ENCODE data around the gene SIGLEC15.

The SIGLEC15 gene

GRCh38 chr18:45860492-45860891 lies 35.0 kb downstream of the SIGLEC15 start:
- no peak overlapping the region for H3K27ac ChIP-seq
- no peak for DNase-seq
- H3K27me3 ChIP-seq (ENCODE audit: insufficient read depth, low read depth, severe bottlenecking): no peaks in the 10 kb centered on the region
- peaks cover 78% of the 10 kb centered on the region for H3K36me3 ChIP-seq
- no peak for TF ChIP-seq CTCF (IDR thresholded peaks at IDR 0.05; ENCODE audit: low read depth, low read length)
- H3K9me3 ChIP-seq (ENCODE audit: severe bottlenecking): no peaks in the 10 kb centered on the region
- no peak overlapping the region for H3K4me3 ChIP-seq (ENCODE audit: low read depth, low read length)

- Histone ChIP-seq H3K9me3 (ENCODE audit: severe bottlenecking) (no peaks in the 10 kb centered on the region), H3K27me3 (ENCODE audit: insufficient read depth, low read depth, severe bottlenecking) (no peaks in the 10 kb centered on the region), H3K4me3 (ENCODE audit: low read depth, low read length) (no peak overlapping the region), H3K36me3 (peaks cover 83% of the 10 kb centered on the region), H3K27ac (no peak overlapping the region)
- no peak for TF ChIP-seq CTCF (IDR thresholded peaks at IDR 0.05; ENCODE audit: low read depth, low read length)
- no peak for DNase-seq
Observed at GRCh38 chr18:45860971-45861370, 35.5 kb downstream of the SIGLEC15 start.

GRCh38 chr18:45861926-45862325 lies 36.5 kb downstream of the SIGLEC15 start:
- Histone ChIP-seq H3K4me3 (ENCODE audit: low read depth, low read length) (no peak overlapping the region), H3K9me3 (ENCODE audit: severe bottlenecking) (no peaks in the 10 kb centered on the region), H3K36me3 (peaks cover 82% of the 10 kb centered on the region), H3K27me3 (ENCODE audit: insufficient read depth, low read depth, severe bottlenecking) (no peaks in the 10 kb centered on the region), H3K27ac (no peak overlapping the region)
- no peak for TF ChIP-seq CTCF (IDR thresholded peaks at IDR 0.05; ENCODE audit: low read depth, low read length)
- DNase-seq: no peak

- Histone ChIP-seq H3K27ac (no peak overlapping the region), H3K36me3 (peaks cover 81% of the 10 kb centered on the region), H3K27me3 (ENCODE audit: insufficient read depth, low read depth, severe bottlenecking) (no peaks in the 10 kb centered on the region), H3K4me3 (ENCODE audit: low read depth, low read length) (no peak overlapping the region), H3K9me3 (ENCODE audit: severe bottlenecking) (no peaks in the 10 kb centered on the region)
- no peak for TF ChIP-seq CTCF (IDR thresholded peaks at IDR 0.05; ENCODE audit: low read depth, low read length)
- DNase-seq: no peak
Observed at GRCh38 chr18:45863469-45863868, 38.0 kb downstream of the SIGLEC15 start.

- Histone ChIP-seq H3K9me3 (ENCODE audit: severe bottlenecking) (no peaks in the 10 kb centered on the region), H3K27ac (no peak overlapping the region), H3K4me3 (ENCODE audit: low read depth, low read length) (no peak overlapping the region), H3K36me3 (peaks cover 77% of the 10 kb centered on the region), H3K27me3 (ENCODE audit: insufficient read depth, low read depth, severe bottlenecking) (no peaks in the 10 kb centered on the region)
- no peak for DNase-seq
- TF ChIP-seq CTCF (IDR thresholded peaks at IDR 0.05; ENCODE audit: low read depth, low read length): no peak
Observed at GRCh38 chr18:45864081-45864480, 38.6 kb downstream of the SIGLEC15 start.

GRCh38 chr18:45865466-45865865 lies 40.0 kb downstream of the SIGLEC15 start:
- Histone ChIP-seq H3K4me3 (ENCODE audit: low read depth, low read length) (no peak overlapping the region), H3K27ac (no peak overlapping the region), H3K36me3 (peaks cover 71% of the 10 kb centered on the region), H3K27me3 (ENCODE audit: insufficient read depth, low read depth, severe bottlenecking) (no peaks in the 10 kb centered on the region), H3K9me3 (ENCODE audit: severe bottlenecking) (no peaks in the 10 kb centered on the region)
- TF ChIP-seq CTCF (IDR thresholded peaks at IDR 0.05; ENCODE audit: low read depth, low read length): no peak
- DNase-seq: no peak
